GM23338 (cell line): ENCODE data around the gene GRIA4. TPM values are rescaled to one million over a fixed set of nuclear protein-coding genes. Genes with fewer than 3 reads are reported as not detected.

Experiments used
- ATAC-seq: fragments of 200-7000 bp; cut with Tn5 transposase; 3 replicates; pipeline ENCODE4 v1.9.1; 2020
- DNase-seq: peaks from one replicate; pipeline ENCODE4 v3.0.0-alpha.2; 2015; ENCODE audit warnings: low spot score
- H2AFZ ChIP-seq: fragments of 200-600 bp; sonication (generic); 2 replicates; pipeline ENCODE4 v1.8.0; 2016; ENCODE audit warnings: antibody characterized with exemption, mild to moderate bottlenecking, moderate library complexity
- H3F3A ChIP-seq: fragments of 200-600 bp; sonication (generic); replicated peaks from 2 replicates; pipeline ENCODE4 v1.8.0; 2017; ENCODE audit warnings: antibody characterized with exemption, mixed run types, low read depth
- H3K27ac ChIP-seq: fragments of 200-600 bp; sonication (generic); 2 replicates; pipeline ENCODE4 v1.6.1; 2016; ENCODE audit warnings: low read depth
- H3K27me3 ChIP-seq: fragments of 200-600 bp; sonication (generic); 2 replicates; pipeline ENCODE4 v1.8.0; 2016; ENCODE audit warnings: mild to moderate bottlenecking, mixed run types, moderate library complexity; ENCODE audit not compliant: insufficient read depth
- H3K36me3 ChIP-seq: fragments of 200-600 bp; sonication (generic); 2 replicates; pipeline ENCODE4 v1.8.0; 2016; ENCODE audit warnings: mild to moderate bottlenecking; ENCODE audit not compliant: insufficient read depth
- H3K4me1 ChIP-seq: fragments of 200-600 bp; sonication (generic); 2 replicates; pipeline ENCODE4 v1.8.0; 2016; ENCODE audit warnings: mild to moderate bottlenecking, moderate library complexity; ENCODE audit not compliant: insufficient read depth
- H3K4me2 ChIP-seq: fragments of 200-600 bp; sonication (generic); 2 replicates; pipeline ENCODE4 v1.7.1; 2017; ENCODE audit warnings: mixed run types
- H3K4me3 ChIP-seq: fragments of 200-600 bp; sonication (generic); 2 replicates; pipeline ENCODE4 v1.6.1; 2016; ENCODE audit warnings: mixed run types
- H3K79me2 ChIP-seq: fragments of 200-600 bp; sonication (generic); replicated peaks from 2 replicates; pipeline ENCODE4 v1.8.0; 2017; ENCODE audit warnings: mild to moderate bottlenecking; ENCODE audit not compliant: insufficient read depth
- H3K9me2 ChIP-seq: fragments of 200-600 bp; sonication (generic); 2 replicates; pipeline ENCODE4 v1.8.0; 2017; ENCODE audit not compliant: insufficient read depth
- H4K20me1 ChIP-seq: fragments of 200-600 bp; sonication (generic); replicated peaks from 2 replicates; pipeline ENCODE4 v1.8.0; 2017; ENCODE audit warnings: mild to moderate bottlenecking; ENCODE audit not compliant: insufficient read depth
- H3K27ac Mint-ChIP-seq: 2 replicates; pipeline ENCODE4 v1.8.0; 2020; ENCODE audit warnings: inconsistent platforms, mild to moderate bottlenecking, moderate library complexity, mixed read lengths
- H3K27me3 Mint-ChIP-seq: 3 replicates; pipeline ENCODE4 v1.8.0; 2022; ENCODE audit warnings: low read depth, mild to moderate bottlenecking, moderate library complexity, mixed read lengths, inconsistent platforms; ENCODE audit not compliant: insufficient read depth, poor library complexity
- H3K36me3 Mint-ChIP-seq: 3 replicates; pipeline ENCODE4 v1.8.0; 2021; ENCODE audit warnings: low read depth, mild to moderate bottlenecking, inconsistent platforms, moderate library complexity, mixed read lengths
- H3K4me1 Mint-ChIP-seq: 3 replicates; pipeline ENCODE4 v1.8.0; 2020; ENCODE audit warnings: mild to moderate bottlenecking, inconsistent platforms, mixed read lengths
- H3K4me3 Mint-ChIP-seq: 3 replicates; pipeline ENCODE4 v1.8.0; 2021; ENCODE audit warnings: moderate library complexity, mild to moderate bottlenecking, inconsistent platforms, mixed read lengths
- H3K9me3 Mint-ChIP-seq: 3 replicates; pipeline ENCODE4 v1.8.0; 2020; ENCODE audit warnings: moderate library complexity, mild to moderate bottlenecking, inconsistent platforms, mixed read lengths
- CREB1 ChIP-seq: fragments of 250-450 bp; sonication (Bioruptor Pico); IDR thresholded peaks from 2 replicates; pipeline ENCODE4 v1.5.0; 2020; ENCODE audit warnings: low read depth, mild to moderate bottlenecking, moderate library complexity
- EZH2 ChIP-seq: fragments of 200-600 bp; sonication (generic); IDR thresholded peaks from one replicate; pipeline ENCODE4 v1.8.0; 2017; ENCODE audit warnings: antibody characterized with exemption, mild to moderate bottlenecking, low read depth; ENCODE audit not compliant: unreplicated experiment
- EZH2phosphoT487 ChIP-seq: fragments of 200-600 bp; sonication (generic); IDR thresholded peaks from one replicate; pipeline ENCODE4 v1.8.1; 2018; ENCODE audit warnings: antibody characterized with exemption; ENCODE audit not compliant: unreplicated experiment
- JUNB ChIP-seq: IDR thresholded peaks from one replicate; pipeline ENCODE4 v1.6.1; 2016; ENCODE audit warnings: antibody characterized with exemption; ENCODE audit not compliant: unreplicated experiment
- NANOG ChIP-seq: IDR thresholded peaks from 2 replicates; pipeline ENCODE4 v1.6.1; 2016; ENCODE audit warnings: antibody characterized with exemption, borderline replicate concordance
- POLR2AphosphoS5 ChIP-seq: IDR thresholded peaks from 2 replicates; pipeline ENCODE4 v1.6.1; 2016; ENCODE audit warnings: antibody characterized with exemption, low read depth
- STAT1 ChIP-seq: IDR thresholded peaks from one replicate; pipeline ENCODE4 v1.6.1; 2016; ENCODE audit warnings: antibody characterized with exemption; ENCODE audit not compliant: unreplicated experiment
- ZNF114 ChIP-seq: fragments of 250-450 bp; sonication (Bioruptor Pico); IDR thresholded peaks from 2 replicates; pipeline ENCODE4 v1.5.0; 2020; ENCODE audit warnings: mild to moderate bottlenecking, moderate library complexity
- ZNF331 ChIP-seq: fragments of 250-450 bp; sonication (Bioruptor Pico); IDR thresholded peaks from 2 replicates; pipeline ENCODE4 v1.5.0; 2020; ENCODE audit warnings: low read depth, mild to moderate bottlenecking, moderate library complexity
- polyA plus RNA-seq: library from polyadenylated mRNA; unstranded; fragments of >200 nt; fragmentation: Nextera tagmentation; extraction: Ambion mirVana; gene quantifications from 2 replicates; pipeline ENCODE4 v1.2.1, GENCODE V29; 2016
- total RNA-seq: library from RNA; depleted of rRNA; stranded (reverse); fragments of >200 nt; shearing (Covaris generic); gene quantifications from 2 replicates; pipeline ENCODE4 v1.2.3, GENCODE V29; 2014
- TF ChIP-seq, protein P1 (sequence below): IDR thresholded peaks from one replicate; pipeline ENCODE4 v1.6.1; 2018; ENCODE audit warnings: antibody characterized with exemption; ENCODE audit not compliant: unreplicated experiment
- TF ChIP-seq, protein P2 (sequence below): IDR thresholded peaks from 2 replicates; pipeline ENCODE4 v1.6.1; 2016; ENCODE audit warnings: antibody characterized with exemption
- TF ChIP-seq, protein P3 (sequence below), 2 experiments: fragments of 200-600 bp in 1 of 2; sonication (generic) in 1 of 2; conservative IDR thresholded peaks; 2 replicates each; pipeline versions ENCODE4 v1.5.1 to v1.6.1; 2016 to 2017; ENCODE audit warnings: antibody characterized with exemption in 2 of 2, low read depth in 2 of 2, mild to moderate bottlenecking in 2 of 2, moderate library complexity in 1 of 2

Gene GRIA4
- total and polyA plus RNA-seq, 2 experiments from 2014 or later: 17.8 to 71.1 TPM

DNA sequence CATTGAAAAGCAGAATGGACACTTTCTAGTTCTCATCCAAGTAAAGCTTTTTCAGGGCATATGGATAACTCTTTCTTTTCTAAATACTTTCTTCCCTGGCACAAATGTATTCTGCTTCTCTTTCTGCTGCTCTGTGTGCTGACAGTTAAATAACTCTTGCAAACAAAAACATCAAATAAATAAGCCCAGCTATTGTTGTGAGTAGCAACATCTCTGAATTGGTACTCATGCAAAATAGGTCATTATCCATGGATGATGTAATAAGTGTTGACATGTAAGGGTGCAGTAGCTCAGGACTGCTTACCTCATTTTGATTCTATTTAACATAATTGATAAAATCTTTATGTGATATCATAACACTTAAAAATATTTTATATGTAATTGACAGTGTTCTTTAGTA is 247.9 kb downstream of the GRIA4 start:
- ATAC-seq (no peak), DNase-seq (no peak)
- Histone ChIP-seq H3K36me3 (no peaks in the 10 kb centered on the region), H3K9me2 (no peaks in the 10 kb centered on the region), H4K20me1 (no peaks in the 10 kb centered on the region), H3K27me3 (no peaks in the 10 kb centered on the region), H3K4me2 (no peak overlapping the region), H3F3A (no peaks in the 10 kb centered on the region), H3K4me3 (no peak overlapping the region), H3K79me2 (no peaks in the 10 kb centered on the region), H2AFZ (no peak overlapping the region), H3K27ac (no peak overlapping the region), H3K4me1 (no peaks in the 10 kb centered on the region)
- TF ChIP-seq NANOG: no peak
- no peak for TF ChIP-seq JUNB
- no peak for TF ChIP-seq CREB1 (CRISPR knock-in tag)
- no peak for TF ChIP-seq EZH2
- TF ChIP-seq STAT1: no peak
- TF ChIP-seq, protein P1, sequence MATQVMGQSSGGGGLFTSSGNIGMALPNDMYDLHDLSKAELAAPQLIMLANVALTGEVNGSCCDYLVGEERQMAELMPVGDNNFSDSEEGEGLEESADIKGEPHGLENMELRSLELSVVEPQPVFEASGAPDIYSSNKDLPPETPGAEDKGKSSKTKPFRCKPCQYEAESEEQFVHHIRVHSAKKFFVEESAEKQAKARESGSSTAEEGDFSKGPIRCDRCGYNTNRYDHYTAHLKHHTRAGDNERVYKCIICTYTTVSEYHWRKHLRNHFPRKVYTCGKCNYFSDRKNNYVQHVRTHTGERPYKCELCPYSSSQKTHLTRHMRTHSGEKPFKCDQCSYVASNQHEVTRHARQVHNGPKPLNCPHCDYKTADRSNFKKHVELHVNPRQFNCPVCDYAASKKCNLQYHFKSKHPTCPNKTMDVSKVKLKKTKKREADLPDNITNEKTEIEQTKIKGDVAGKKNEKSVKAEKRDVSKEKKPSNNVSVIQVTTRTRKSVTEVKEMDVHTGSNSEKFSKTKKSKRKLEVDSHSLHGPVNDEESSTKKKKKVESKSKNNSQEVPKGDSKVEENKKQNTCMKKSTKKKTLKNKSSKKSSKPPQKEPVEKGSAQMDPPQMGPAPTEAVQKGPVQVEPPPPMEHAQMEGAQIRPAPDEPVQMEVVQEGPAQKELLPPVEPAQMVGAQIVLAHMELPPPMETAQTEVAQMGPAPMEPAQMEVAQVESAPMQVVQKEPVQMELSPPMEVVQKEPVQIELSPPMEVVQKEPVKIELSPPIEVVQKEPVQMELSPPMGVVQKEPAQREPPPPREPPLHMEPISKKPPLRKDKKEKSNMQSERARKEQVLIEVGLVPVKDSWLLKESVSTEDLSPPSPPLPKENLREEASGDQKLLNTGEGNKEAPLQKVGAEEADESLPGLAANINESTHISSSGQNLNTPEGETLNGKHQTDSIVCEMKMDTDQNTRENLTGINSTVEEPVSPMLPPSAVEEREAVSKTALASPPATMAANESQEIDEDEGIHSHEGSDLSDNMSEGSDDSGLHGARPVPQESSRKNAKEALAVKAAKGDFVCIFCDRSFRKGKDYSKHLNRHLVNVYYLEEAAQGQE: no peak
- no peak for TF ChIP-seq ZNF331 (CRISPR knock-in tag)
- H3K4me3 Mint-ChIP-seq: no peak overlapping the region
- no peaks in the 10 kb centered on the region for H3K9me3 Mint-ChIP-seq
- H3K4me1 Mint-ChIP-seq: peaks cover 6% of the 10 kb centered on the region; the same call in 1 of the 3 replicates
- no peaks in the 10 kb centered on the region for H3K27me3 Mint-ChIP-seq
- H3K27ac Mint-ChIP-seq: no peak overlapping the region
- H3K36me3 Mint-ChIP-seq: no peaks in the 10 kb centered on the region

DNA sequence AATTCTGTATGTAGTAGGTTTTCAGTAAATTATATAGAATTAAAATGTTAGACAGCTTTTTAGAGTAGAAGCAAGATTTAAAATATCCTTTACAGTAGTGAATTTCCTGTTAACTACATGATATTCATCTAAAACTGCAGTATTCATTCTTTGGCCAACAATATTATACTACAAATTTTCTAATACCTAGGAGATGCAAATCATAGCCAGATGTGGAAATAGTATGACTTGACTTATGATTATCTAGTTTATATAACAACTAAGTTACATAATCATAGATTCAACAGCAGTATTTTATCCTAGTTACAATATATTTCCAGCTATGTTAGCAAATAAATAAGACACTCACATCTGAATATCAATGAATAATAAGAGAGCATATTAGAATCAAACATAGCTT is 249.0 kb downstream of the GRIA4 start:
- H3K36me3 ChIP-seq: no peaks in the 10 kb centered on the region
- H3K4me2 ChIP-seq: no peak overlapping the region
- no peak overlapping the region for H3K4me3 ChIP-seq
- no peak overlapping the region for H3K4me3 Mint-ChIP-seq
- H3K36me3 Mint-ChIP-seq: no peaks in the 10 kb centered on the region
- no peaks in the 10 kb centered on the region for H4K20me1 ChIP-seq
- H3F3A ChIP-seq: no peaks in the 10 kb centered on the region
- ATAC-seq: no peak
- H3K4me1 Mint-ChIP-seq: peaks cover 10% of the 10 kb centered on the region; the same call in 2 of the 3 replicates
- H3K27me3 ChIP-seq: no peaks in the 10 kb centered on the region
- no peak for DNase-seq
- H3K4me1 ChIP-seq: 0 out of 2 replicates have a peak, but pooled peaks cover 4% of the 10 kb centered on the region
- no peaks in the 10 kb centered on the region for H3K79me2 ChIP-seq
- H3K27me3 Mint-ChIP-seq: no peaks in the 10 kb centered on the region
- no peak overlapping the region for H3K27ac ChIP-seq
- H3K9me2 ChIP-seq: no peaks in the 10 kb centered on the region
- no peak overlapping the region for H3K27ac Mint-ChIP-seq
- no peaks in the 10 kb centered on the region for H3K9me3 Mint-ChIP-seq
- H2AFZ ChIP-seq: no peak overlapping the region
- TF ChIP-seq, protein P2, sequence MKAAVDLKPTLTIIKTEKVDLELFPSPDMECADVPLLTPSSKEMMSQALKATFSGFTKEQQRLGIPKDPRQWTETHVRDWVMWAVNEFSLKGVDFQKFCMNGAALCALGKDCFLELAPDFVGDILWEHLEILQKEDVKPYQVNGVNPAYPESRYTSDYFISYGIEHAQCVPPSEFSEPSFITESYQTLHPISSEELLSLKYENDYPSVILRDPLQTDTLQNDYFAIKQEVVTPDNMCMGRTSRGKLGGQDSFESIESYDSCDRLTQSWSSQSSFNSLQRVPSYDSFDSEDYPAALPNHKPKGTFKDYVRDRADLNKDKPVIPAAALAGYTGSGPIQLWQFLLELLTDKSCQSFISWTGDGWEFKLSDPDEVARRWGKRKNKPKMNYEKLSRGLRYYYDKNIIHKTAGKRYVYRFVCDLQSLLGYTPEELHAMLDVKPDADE: no peak
- TF ChIP-seq ZNF331 (CRISPR knock-in tag) (no peak), POLR2AphosphoS5 (no peak), EZH2phosphoT487 (no peak), NANOG (no peak), ZNF114 (CRISPR knock-in tag) (no peak), STAT1 (no peak)
- TF ChIP-seq, protein P1: no peak
- TF ChIP-seq, protein P3, sequence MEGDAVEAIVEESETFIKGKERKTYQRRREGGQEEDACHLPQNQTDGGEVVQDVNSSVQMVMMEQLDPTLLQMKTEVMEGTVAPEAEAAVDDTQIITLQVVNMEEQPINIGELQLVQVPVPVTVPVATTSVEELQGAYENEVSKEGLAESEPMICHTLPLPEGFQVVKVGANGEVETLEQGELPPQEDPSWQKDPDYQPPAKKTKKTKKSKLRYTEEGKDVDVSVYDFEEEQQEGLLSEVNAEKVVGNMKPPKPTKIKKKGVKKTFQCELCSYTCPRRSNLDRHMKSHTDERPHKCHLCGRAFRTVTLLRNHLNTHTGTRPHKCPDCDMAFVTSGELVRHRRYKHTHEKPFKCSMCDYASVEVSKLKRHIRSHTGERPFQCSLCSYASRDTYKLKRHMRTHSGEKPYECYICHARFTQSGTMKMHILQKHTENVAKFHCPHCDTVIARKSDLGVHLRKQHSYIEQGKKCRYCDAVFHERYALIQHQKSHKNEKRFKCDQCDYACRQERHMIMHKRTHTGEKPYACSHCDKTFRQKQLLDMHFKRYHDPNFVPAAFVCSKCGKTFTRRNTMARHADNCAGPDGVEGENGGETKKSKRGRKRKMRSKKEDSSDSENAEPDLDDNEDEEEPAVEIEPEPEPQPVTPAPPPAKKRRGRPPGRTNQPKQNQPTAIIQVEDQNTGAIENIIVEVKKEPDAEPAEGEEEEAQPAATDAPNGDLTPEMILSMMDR (conservative IDR thresholded peaks at IDR 0.05; ENCODE audit: low read depth in 2 of 2): no peak
